Measurements from ENCODE around the gene CARMIL3. TPM values are rescaled to one million over a fixed set of nuclear protein-coding genes. Genes with fewer than 3 reads are reported as not detected.
A peak's percentile ranks its signal among the peaks of the same experiment; 100 is the strongest.

CARMIL3 gene
- total RNA-seq, 1 donor from 2014 or later, result 1.2 TPM

- intact Hi-C loops (cut with DNase I), result loop anchor here (5.0 kb wide), 1 partner anchor 78 kb away; no protein-coding TSS in a partner anchor
- Histone ChIP-seq H3K4me3 (no peak overlapping the region), H3K4me1 (peaks cover 13% of the 10 kb centered on the region), H3K27ac (no peak overlapping the region), H3K36me3 (no peaks in the 10 kb centered on the region), H3K9me3 (no peaks in the 10 kb centered on the region), H3K27me3 (no peaks in the 10 kb centered on the region)
- no peak for DNase-seq (ENCODE audit: extremely low spot score in 2 of 2)
- TF ChIP-seq CTCF (IDR thresholded peaks at IDR 0.05) (no peak), POLR2AphosphoS5 (IDR thresholded peaks at IDR 0.05; ENCODE audit: insufficient read depth in 1 of 2, low read depth in 1 of 2) (no peak), POLR2A (IDR thresholded peaks at IDR 0.05) (no peak)
Observed at GRCh38 chr14:24089890-24090289, 38.1 kb downstream of the CARMIL3 start.

GRCh38 chr14:24092110-24092504 is 40.3 kb downstream of the CARMIL3 start:
- DNase-seq (ENCODE audit: extremely low spot score in 2 of 2), result no peak
- intact Hi-C loops (cut with DNase I), result loop anchor here (5.0 kb wide), 1 partner anchor 80 kb away; no protein-coding TSS in a partner anchor
- peaks cover 23% of the 10 kb centered on the region for H3K4me1 ChIP-seq
- no peaks in the 10 kb centered on the region for H3K36me3 ChIP-seq
- TF ChIP-seq POLR2AphosphoS5 (IDR thresholded peaks at IDR 0.05; ENCODE audit: insufficient read depth in 1 of 2, low read depth in 1 of 2), result no peak
- TF ChIP-seq POLR2A (IDR thresholded peaks at IDR 0.05), result no peak
- TF ChIP-seq CTCF (IDR thresholded peaks at IDR 0.05), result no peak
- H3K27me3 ChIP-seq, result no peaks in the 10 kb centered on the region
- H3K27ac ChIP-seq, result no peak overlapping the region
- no peak overlapping the region for H3K4me3 ChIP-seq
- no peaks in the 10 kb centered on the region for H3K9me3 ChIP-seq

- TF ChIP-seq CTCF (IDR thresholded peaks at IDR 0.05), result no peak
- no peak for TF ChIP-seq POLR2A (IDR thresholded peaks at IDR 0.05)
- TF ChIP-seq POLR2AphosphoS5 (IDR thresholded peaks at IDR 0.05; ENCODE audit: insufficient read depth in 1 of 2, low read depth in 1 of 2), result no peak
- DNase-seq (ENCODE audit: extremely low spot score in 2 of 2), result no peak
- Histone ChIP-seq H3K9me3 (no peaks in the 10 kb centered on the region), H3K27me3 (no peaks in the 10 kb centered on the region), H3K4me3 (no peak overlapping the region), H3K36me3 (no peaks in the 10 kb centered on the region), H3K27ac (peak overlapping the region; percentile 93), H3K4me1 (peaks cover 23% of the 10 kb centered on the region)
- intact Hi-C loops (cut with DNase I), result loop anchor here (5.0 kb wide), 1 partner anchor 80 kb away; no protein-coding TSS in a partner anchor
Observed at GRCh38 chr14:24092505-24093206, 40.8 kb downstream of the CARMIL3 start.

GRCh38 chr14:24093207-24093900 is 41.5 kb downstream of the CARMIL3 start:
- no peaks in the 10 kb centered on the region for H3K9me3 ChIP-seq
- peak overlapping the region; percentile 93 for H3K27ac ChIP-seq
- no peaks in the 10 kb centered on the region for H3K27me3 ChIP-seq
- no peak for TF ChIP-seq POLR2AphosphoS5 (IDR thresholded peaks at IDR 0.05; ENCODE audit: insufficient read depth in 1 of 2, low read depth in 1 of 2)
- no peak for TF ChIP-seq CTCF (IDR thresholded peaks at IDR 0.05)
- no peak for TF ChIP-seq POLR2A (IDR thresholded peaks at IDR 0.05)
- H3K36me3 ChIP-seq, result no peaks in the 10 kb centered on the region
- H3K4me3 ChIP-seq, result peak overlapping the region; percentile 95 to 96
- DNase-seq (ENCODE audit: extremely low spot score in 2 of 2), result no peak
- intact Hi-C loops (cut with DNase I), result loop anchor here (5.0 kb wide), 1 partner anchor 81 kb away; no protein-coding TSS in a partner anchor
- peaks cover 23% of the 10 kb centered on the region for H3K4me1 ChIP-seq

All from vagina (tissue), 2 donors.